Fibroblast of lung (primary cell): ENCODE data around the gene ARHGAP1. TPM values are rescaled to one million over a fixed set of nuclear protein-coding genes. Genes with fewer than 3 reads are reported as not detected.

ENCODE experiments used
- DNase-seq, 2 donors: peaks; one replicate each; pipeline versions ENCODE4 v3.0.0 to v3.0.0-alpha.2; 2010; ENCODE audit warnings: low read depth in 2 of 2
- H2AFZ ChIP-seq: 2 replicates; pipeline ENCODE4 v1.5.1; 2012; ENCODE audit warnings: low read length, control low read depth, inconsistent platforms
- H3K27ac ChIP-seq: 2 replicates; pipeline ENCODE4 v1.5.1; 2011; ENCODE audit warnings: low read length, control low read depth; ENCODE audit not compliant: insufficient read depth
- H3K27me3 ChIP-seq: 2 replicates; pipeline ENCODE4 v1.5.1; 2011; ENCODE audit warnings: mild to moderate bottlenecking, low read length; ENCODE audit not compliant: control insufficient read depth, insufficient read depth
- H3K36me3 ChIP-seq: 2 replicates; pipeline ENCODE4 v1.5.1; 2011; ENCODE audit warnings: low read length; ENCODE audit not compliant: control insufficient read depth, insufficient read depth
- H3K4me1 ChIP-seq: 2 replicates; pipeline ENCODE4 v1.5.1; 2011; ENCODE audit warnings: low read length; ENCODE audit not compliant: control insufficient read depth, insufficient read depth; ENCODE audit errors: extremely low read depth
- H3K4me2 ChIP-seq: 2 replicates; pipeline ENCODE4 v1.5.1; 2011; ENCODE audit warnings: low read length, control low read depth; ENCODE audit not compliant: insufficient read depth; ENCODE audit errors: extremely low read depth
- H3K4me3 ChIP-seq, 4 experiments: fragments of 200-600 bp in 1 of 4; sonication (generic) in 1 of 4; replicated peaks in 1 of 4; 2 replicates each; pipeline ENCODE4 v1.5.1; 2011 to 2016; ENCODE audit warnings: low read length in 4 of 4, low read depth in 3 of 4, mild to moderate bottlenecking in 3 of 4, control low read depth in 2 of 4, inconsistent platforms in 1 of 4, mixed read lengths in 1 of 4; ENCODE audit not compliant: insufficient read depth in 1 of 4; ENCODE audit errors: control extremely low read depth in 1 of 4
- H3K79me2 ChIP-seq: 2 replicates; pipeline ENCODE4 v1.5.1; 2012; ENCODE audit warnings: mild to moderate bottlenecking, low read length, inconsistent platforms; ENCODE audit not compliant: control insufficient read depth, insufficient read depth
- H3K9ac ChIP-seq: 2 replicates; pipeline ENCODE4 v1.5.1; 2011; ENCODE audit warnings: mild to moderate bottlenecking, low read length, control low read depth; ENCODE audit not compliant: insufficient read depth
- H3K9me3 ChIP-seq: 2 replicates; pipeline ENCODE4 v1.5.1; 2012; ENCODE audit warnings: low read depth, low read length; ENCODE audit not compliant: control insufficient read depth, insufficient read depth
- H4K20me1 ChIP-seq: 2 replicates; pipeline ENCODE4 v1.5.1; 2011; ENCODE audit warnings: low read length; ENCODE audit not compliant: control insufficient read depth, insufficient read depth; ENCODE audit errors: extremely low read depth
- CTCF ChIP-seq, 2 donors: IDR thresholded peaks in 1 of 2; conservative IDR thresholded peaks in 1 of 2; 1 replicate in 1 of 2; 2 replicates in 1 of 2; pipeline ENCODE4 v1.5.1; 2011 to 2012; ENCODE audit warnings: low read length in 2 of 2, control low read depth in 1 of 2, inconsistent platforms in 1 of 2, low read depth in 1 of 2, mild to moderate bottlenecking in 1 of 2
- EZH2 ChIP-seq: IDR thresholded peaks from 2 replicates; pipeline ENCODE4 v1.5.1; 2012; ENCODE audit warnings: low read length, control low read depth, mild to moderate bottlenecking; ENCODE audit errors: missing control alignments
- polyA plus RNA-seq, 2 donors: library from polyadenylated mRNA; depleted of rRNA in 1 of 2; stranded (reverse) in 1 of 2; unstranded in 1 of 2; fragments of >200 nt; gene quantifications; 2 replicates each; pipeline ENCODE4 v1.2.1, GENCODE V29; 2011 to 2012; ENCODE audit warnings: missing spikeins in 1 of 2
- total RNA-seq: library from RNA; depleted of rRNA; stranded (reverse); fragments of >200 nt; gene quantifications from 2 replicates; pipeline ENCODE4 v1.2.1, GENCODE V29; 2014

The ARHGAP1 gene
- total and polyA plus RNA-seq, 2 donors (not counting 1 experiment from before 2014, with no cell fraction given): 34.4 to 38.0 TPM

GRCh38 chr11:46680815-46681214, 19.6 kb downstream of the ARHGAP1 start:
- Histone ChIP-seq H3K9me3 (no peaks in the 10 kb centered on the region), H3K4me1 (peaks cover 8% of the 10 kb centered on the region), H3K36me3 (peaks cover 26% of the 10 kb centered on the region), H3K4me3 (no peak overlapping the region), H3K9ac (no peak overlapping the region), H3K79me2 (no peaks in the 10 kb centered on the region), H2AFZ (no peak overlapping the region), H4K20me1 (no peaks in the 10 kb centered on the region), H3K4me2 (no peak overlapping the region), H3K27me3 (no peaks in the 10 kb centered on the region), H3K27ac (no peak overlapping the region)
- DNase-seq: no peak
- no peak for TF ChIP-seq EZH2
- TF ChIP-seq CTCF (conservative IDR thresholded peaks at IDR 0.05 in 1 of 2, IDR thresholded peaks at IDR 0.05 in 1 of 2; ENCODE audit: low read depth in 1 of 2, low read length in 2 of 2): no peak

GRCh38 chr11:46680164-46680760, 20.2 kb downstream of the ARHGAP1 start:
- H3K27me3 ChIP-seq: no peaks in the 10 kb centered on the region
- H3K9ac ChIP-seq: no peak overlapping the region
- H4K20me1 ChIP-seq: no peaks in the 10 kb centered on the region
- peaks cover 26% of the 10 kb centered on the region for H3K36me3 ChIP-seq
- peaks cover 9% of the 10 kb centered on the region for H3K4me1 ChIP-seq
- no peak for TF ChIP-seq CTCF (conservative IDR thresholded peaks at IDR 0.05 in 1 of 2, IDR thresholded peaks at IDR 0.05 in 1 of 2; ENCODE audit: low read depth in 1 of 2, low read length in 2 of 2)
- TF ChIP-seq EZH2: no peak
- H3K9me3 ChIP-seq: no peaks in the 10 kb centered on the region
- H3K4me2 ChIP-seq: no peak overlapping the region
- no peak for DNase-seq
- H3K79me2 ChIP-seq: no peaks in the 10 kb centered on the region
- no peak overlapping the region for H3K4me3 ChIP-seq
- H3K27ac ChIP-seq: no peak overlapping the region
- no peak overlapping the region for H2AFZ ChIP-seq

GRCh38 chr11:46679241-46680163, 20.9 kb downstream of the ARHGAP1 start:
- H3K27ac ChIP-seq: no peak overlapping the region
- peaks cover 26% of the 10 kb centered on the region for H3K36me3 ChIP-seq
- peaks cover 9% of the 10 kb centered on the region for H3K4me1 ChIP-seq
- DNase-seq: no peak
- H4K20me1 ChIP-seq: no peaks in the 10 kb centered on the region
- H2AFZ ChIP-seq: no peak overlapping the region
- no peaks in the 10 kb centered on the region for H3K27me3 ChIP-seq
- H3K9me3 ChIP-seq: no peaks in the 10 kb centered on the region
- H3K9ac ChIP-seq: no peak overlapping the region
- no peak overlapping the region for H3K4me2 ChIP-seq
- no peak overlapping the region for H3K4me3 ChIP-seq
- H3K79me2 ChIP-seq: no peaks in the 10 kb centered on the region
- TF ChIP-seq CTCF (conservative IDR thresholded peaks at IDR 0.05 in 1 of 2, IDR thresholded peaks at IDR 0.05 in 1 of 2; ENCODE audit: low read depth in 1 of 2, low read length in 2 of 2): no peak
- no peak for TF ChIP-seq EZH2
